ENCODE results near the gene HBG1.
"Not testable (repeated sequence)": the region's sequence is repeated elsewhere in the genome, so short reads cannot be mapped to it uniquely, and the experiment has no call there.

The HBG1 gene

DNA sequence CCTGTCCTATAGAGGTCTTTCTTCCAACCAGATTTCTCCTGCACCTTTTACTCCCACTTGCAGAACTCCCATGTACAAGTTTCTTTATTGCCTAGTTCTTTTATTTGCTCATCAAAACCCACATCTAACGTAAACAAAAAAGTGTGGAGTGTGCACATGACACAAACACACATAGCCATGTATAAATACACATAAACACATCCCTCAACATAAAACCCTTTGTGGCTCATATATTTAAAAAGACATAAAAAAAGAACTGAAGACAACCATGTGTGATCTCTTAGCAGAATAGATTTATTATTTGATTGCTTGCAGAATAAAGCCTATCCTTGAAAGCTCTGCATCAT is 3.2 kb upstream of the HBG1 start:
- TF ChIP-seq CTCF (conservative IDR thresholded peaks at IDR 0.05; ENCODE audit: low read depth, low read length), result no peak
- no peak overlapping the region for H3K4me3 ChIP-seq (ENCODE audit: low read depth, low read length)
- no peak for DNase-seq (ENCODE audit: low read depth)

- H3K4me3 ChIP-seq (ENCODE audit: low read depth, low read length), result no peak overlapping the region
- no peak for TF ChIP-seq CTCF (conservative IDR thresholded peaks at IDR 0.05; ENCODE audit: low read depth, low read length)
- DNase-seq (ENCODE audit: low read depth), result no peak
Observed at GRCh38 chr11:5252192-5252918, 2.7 kb upstream of the HBG1 start.

DNA sequence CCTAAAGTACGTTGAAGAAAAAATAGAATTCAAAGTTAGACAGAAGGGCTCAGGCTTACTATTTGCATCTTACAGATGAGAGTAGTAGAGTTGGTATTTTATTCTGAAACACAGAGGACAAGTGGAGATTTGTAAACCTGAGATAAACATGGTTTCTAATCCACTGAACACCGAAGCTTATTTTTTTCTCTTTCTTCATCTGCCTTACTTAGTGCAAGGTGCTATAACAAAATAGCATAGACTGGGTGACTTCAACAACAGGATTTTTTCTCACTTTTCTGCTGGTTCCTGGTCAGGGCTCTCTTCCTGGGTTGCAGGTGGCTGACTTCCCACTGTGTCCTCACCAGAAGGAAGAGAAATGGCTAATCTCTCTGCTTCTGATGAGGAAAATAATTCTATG is 2.1 kb upstream of the HBG1 start:
- no peak for DNase-seq (ENCODE audit: low read depth)
- TF ChIP-seq CTCF (conservative IDR thresholded peaks at IDR 0.05; ENCODE audit: low read depth, low read length), result no peak
- no peak overlapping the region for H3K4me3 ChIP-seq (ENCODE audit: low read depth, low read length)

DNA sequence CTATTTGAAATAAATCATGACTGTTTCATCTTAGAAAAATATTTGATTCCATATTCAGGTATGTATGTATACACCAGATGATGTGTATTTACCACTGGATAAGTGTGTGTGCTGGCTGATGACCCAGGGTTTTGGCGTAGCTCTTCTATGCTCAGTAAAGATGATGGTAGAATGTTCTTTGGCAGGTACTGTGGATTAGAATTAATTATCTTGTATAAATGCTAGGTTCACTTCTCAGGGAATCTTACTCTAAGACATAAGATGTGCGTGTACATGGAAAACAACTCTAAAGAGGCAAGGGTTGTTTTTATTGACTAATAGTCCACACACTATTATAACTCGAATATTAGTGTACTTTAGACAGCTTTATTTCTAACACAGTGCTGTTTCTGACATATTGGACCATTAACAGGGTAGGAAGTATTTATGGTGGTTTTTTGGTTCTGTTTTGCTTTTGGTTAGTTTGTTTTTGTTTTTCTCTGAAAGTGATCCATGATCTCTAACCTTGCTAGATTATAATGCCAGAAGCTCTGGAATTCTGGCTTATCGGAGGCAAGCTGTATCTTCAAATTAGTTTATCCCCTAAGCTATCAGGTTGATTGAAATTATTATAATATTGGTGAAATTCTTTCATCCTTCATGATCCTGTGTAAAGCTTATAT is 1.0 kb upstream of the HBG1 start:
- no peak for DNase-seq (ENCODE audit: low read depth)
- TF ChIP-seq CTCF (conservative IDR thresholded peaks at IDR 0.05; ENCODE audit: low read depth, low read length), result no peak
- H3K4me3 ChIP-seq (ENCODE audit: low read depth, low read length), result no peak overlapping the region

DNA sequence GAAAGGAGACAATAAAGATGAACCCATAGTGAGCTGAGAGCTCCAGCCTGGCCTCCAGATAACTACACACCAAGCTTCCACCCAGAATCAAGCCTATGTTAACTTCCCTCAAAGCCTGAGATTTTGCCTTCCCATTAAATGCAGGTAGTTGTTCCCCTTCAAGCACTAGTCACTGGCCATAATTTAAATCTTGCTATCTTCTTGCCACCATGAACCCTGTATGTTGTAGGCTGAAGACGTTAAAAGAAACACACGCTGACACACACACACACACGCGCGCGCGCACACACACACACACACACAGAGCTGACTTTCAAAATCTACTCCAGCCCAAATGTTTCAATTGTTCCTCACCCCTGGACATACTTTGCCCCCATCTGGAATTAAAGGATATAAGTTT is 1.2 kb downstream of the HBG1 start:
- not testable (repeated sequence) for DNase-seq (ENCODE audit: low read depth); H3K4me3 ChIP-seq (ENCODE audit: low read depth, low read length)

DNA sequence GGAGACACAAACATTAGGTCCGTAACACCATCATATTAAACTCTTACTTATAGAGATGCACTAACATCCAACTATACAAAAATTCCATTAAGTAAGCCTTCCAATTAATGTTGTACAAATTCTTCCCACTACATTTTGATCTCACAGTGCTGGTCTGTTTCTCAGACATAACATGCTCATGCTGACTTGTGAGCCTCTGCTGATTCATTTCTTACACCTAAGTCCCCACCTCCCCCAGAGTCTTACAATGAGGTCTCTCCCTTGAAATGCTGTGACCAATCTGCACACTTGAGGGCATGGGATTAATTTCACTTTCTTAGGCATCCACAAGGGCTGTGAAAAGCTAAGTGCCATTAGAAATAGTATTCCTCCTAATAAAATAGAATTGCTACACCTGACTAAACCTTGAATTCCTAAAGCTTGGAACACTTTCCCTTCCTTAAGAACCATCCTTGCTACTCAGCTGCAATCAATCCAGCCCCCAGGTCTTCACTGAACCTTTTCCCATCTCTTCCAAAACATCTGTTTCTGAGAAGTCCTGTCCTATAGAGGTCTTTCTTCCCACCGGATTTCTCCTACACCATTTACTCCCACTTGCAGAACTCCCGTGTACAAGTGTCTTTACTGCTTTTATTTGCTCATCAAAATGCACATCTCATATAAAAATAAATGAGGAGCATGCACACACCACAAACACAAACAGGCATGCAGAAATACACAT is 2.0 kb downstream of the HBG1 start:
- no peak for DNase-seq (ENCODE audit: low read depth)
- no peak for TF ChIP-seq CTCF (conservative IDR thresholded peaks at IDR 0.05; ENCODE audit: low read depth, low read length)

DNA sequence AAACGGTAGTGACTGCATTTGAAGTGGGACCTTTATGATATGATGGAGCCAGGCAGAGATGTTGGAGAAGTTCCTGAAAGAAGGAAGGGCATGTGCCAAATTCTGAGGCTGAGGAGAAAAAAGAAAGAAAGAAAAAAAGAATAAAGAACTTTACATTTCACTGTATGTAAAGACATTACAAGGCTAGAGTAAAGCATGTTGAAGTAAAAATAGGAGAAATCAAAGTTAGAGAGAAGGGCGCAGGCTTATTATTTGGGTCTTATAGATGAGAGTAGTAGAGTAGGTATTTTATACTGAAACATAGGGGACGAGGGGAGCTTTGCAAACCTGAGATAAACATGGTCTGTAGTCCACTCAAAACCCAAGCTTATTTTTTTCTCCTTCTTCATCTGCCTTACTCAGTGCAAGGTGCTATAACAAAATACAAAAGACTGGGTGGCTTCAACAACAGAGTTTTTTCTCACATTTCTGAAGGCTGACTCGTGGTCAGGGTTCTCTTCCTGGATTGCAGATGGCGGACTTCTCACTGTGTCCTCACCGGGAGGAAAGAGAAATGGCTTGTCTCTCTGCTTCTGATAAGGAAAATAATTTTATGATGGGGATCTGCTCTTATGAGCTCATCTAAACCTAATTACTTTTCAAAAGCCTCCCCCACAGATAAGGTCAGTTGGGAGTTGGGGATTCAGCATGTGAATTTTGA is 2.7 kb downstream of the HBG1 start:
- no peak for TF ChIP-seq CTCF (conservative IDR thresholded peaks at IDR 0.05; ENCODE audit: low read depth, low read length)
- H3K4me3 ChIP-seq (ENCODE audit: low read depth, low read length), result no peak overlapping the region
- no peak for DNase-seq (ENCODE audit: low read depth)

More for the DNA sequence above, 2.0 kb downstream of the HBG1 start:
- no peak overlapping the region for H3K4me3 ChIP-seq (ENCODE audit: low read depth, low read length)

Data from choroid plexus epithelial cell (primary cell).